ENCODE measurements around the gene DGKI. TPM values are rescaled to one million over a fixed set of nuclear protein-coding genes. Genes with fewer than 3 reads are reported as not detected.

DGKI gene
- total and polyA plus RNA-seq, 4 experiments from 2014 or later: 0.11 TPM; not detected in 3

- no peaks in the 10 kb centered on the region for H3K36me3 Mint-ChIP-seq
- no peak for DNase-seq
- Histone ChIP-seq H3K4me3 (ENCODE audit: low read length in 2 of 2) (no peak overlapping the region), H3K36me3 (ENCODE audit: insufficient read depth, low read length) (no peaks in the 10 kb centered on the region), H3K4me1 (ENCODE audit: insufficient read depth, low read length) (no peaks in the 10 kb centered on the region), H3K27me3 (ENCODE audit: insufficient read depth, low read length) (no peaks in the 10 kb centered on the region), H3K9me3 (ENCODE audit: control insufficient read depth in 1 of 2, low read length in 2 of 2) (no peaks in the 10 kb centered on the region), H3K27ac (ENCODE audit: low read depth, low read length) (no peak overlapping the region)
- ChIA-PET POLR2A (ENCODE audit: partially characterized antibody) (no interaction called here), CTCF (ENCODE audit: partially characterized antibody) (no interaction called here)
- H3K27me3 Mint-ChIP-seq: peaks cover 3 to 5% of the 10 kb centered on the region in 2 donors
- H3K4me3 Mint-ChIP-seq: no peak overlapping the region
- H3K4me1 Mint-ChIP-seq: no peaks in the 10 kb centered on the region
- no peak overlapping the region for H3K27ac Mint-ChIP-seq
- no peaks in the 10 kb centered on the region for H3K9me3 Mint-ChIP-seq
- intact Hi-C loops (cut with micrococcal nuclease): no loop called here
These were observed 245.1 kb downstream of the DGKI start for GRCh38 chr7:137601642-137602041.

GRCh38 chr7:137597856-137598255, 248.9 kb downstream of the DGKI start:
- H3K4me3 Mint-ChIP-seq: no peak overlapping the region
- H3K4me3 ChIP-seq (ENCODE audit: low read length in 2 of 2): no peak overlapping the region
- POLR2A ChIA-PET (ENCODE audit: partially characterized antibody): no interaction called here
- no peaks in the 10 kb centered on the region for H3K9me3 ChIP-seq (ENCODE audit: control insufficient read depth in 1 of 2, low read length in 2 of 2)
- no peak overlapping the region for H3K27ac ChIP-seq (ENCODE audit: low read depth, low read length)
- no peaks in the 10 kb centered on the region for H3K9me3 Mint-ChIP-seq
- DNase-seq: no peak
- CTCF ChIA-PET (ENCODE audit: partially characterized antibody): no interaction called here
- H3K4me1 ChIP-seq (ENCODE audit: insufficient read depth, low read length): no peaks in the 10 kb centered on the region
- no peaks in the 10 kb centered on the region for H3K36me3 ChIP-seq (ENCODE audit: insufficient read depth, low read length)
- intact Hi-C loops (cut with micrococcal nuclease): no loop called here
- no peak overlapping the region for H3K27ac Mint-ChIP-seq
- H3K36me3 Mint-ChIP-seq: no peaks in the 10 kb centered on the region
- H3K4me1 Mint-ChIP-seq: no peaks in the 10 kb centered on the region
- peaks cover 7 to 9% of the 10 kb centered on the region in 2 donors for H3K27me3 Mint-ChIP-seq
- H3K27me3 ChIP-seq (ENCODE audit: insufficient read depth, low read length): no peaks in the 10 kb centered on the region

DNA sequence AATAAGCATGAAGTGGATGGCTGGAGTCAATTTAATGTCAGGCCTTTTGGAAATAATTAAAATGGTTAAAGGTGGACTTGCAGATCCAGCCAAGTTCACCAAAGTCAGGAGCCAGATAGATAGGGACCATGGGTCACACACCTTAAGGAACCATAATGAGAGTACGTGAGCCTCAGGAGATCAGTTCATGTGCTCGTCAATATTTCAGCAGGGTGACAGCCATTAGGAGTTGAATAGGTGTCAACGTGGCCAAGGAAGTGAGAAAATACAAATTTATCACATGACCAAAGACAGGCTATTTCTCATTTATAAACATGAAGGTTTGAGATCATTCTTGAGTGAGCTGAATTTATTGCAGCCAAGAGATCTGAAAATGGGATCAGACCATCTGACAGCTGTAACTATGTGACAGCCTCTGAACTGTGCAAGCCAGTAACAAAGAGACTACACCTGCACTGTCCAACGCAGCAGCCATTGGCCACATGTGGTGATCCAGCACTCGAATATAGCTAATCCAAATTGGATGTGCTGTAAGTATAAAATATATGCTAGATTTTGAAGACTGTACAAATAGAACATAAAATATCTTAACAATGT, 253.6 kb downstream of the DGKI start:
- H3K4me1 Mint-ChIP-seq: no peaks in the 10 kb centered on the region
- CTCF ChIA-PET (ENCODE audit: partially characterized antibody): no interaction called here

GRCh38 chr7:137592232-137592896, 254.4 kb downstream of the DGKI start:
- H3K27me3 Mint-ChIP-seq: peaks cover 4 to 14% of the 10 kb centered on the region in 2 donors
- H3K36me3 Mint-ChIP-seq: no peaks in the 10 kb centered on the region
- intact Hi-C loops (cut with micrococcal nuclease): no loop called here
- ChIA-PET CTCF (ENCODE audit: partially characterized antibody) (interaction anchor here (2.7 kb wide), 1 partner anchor 14 kb away, joined by 8 read pairs; no protein-coding TSS in a partner anchor), POLR2A (ENCODE audit: partially characterized antibody) (no interaction called here)
- Histone ChIP-seq H3K27ac (ENCODE audit: low read depth, low read length) (no peak overlapping the region), H3K9me3 (ENCODE audit: control insufficient read depth in 1 of 2, low read length in 2 of 2) (no peaks in the 10 kb centered on the region), H3K27me3 (ENCODE audit: insufficient read depth, low read length) (no peaks in the 10 kb centered on the region), H3K36me3 (ENCODE audit: insufficient read depth, low read length) (no peaks in the 10 kb centered on the region), H3K4me1 (ENCODE audit: insufficient read depth, low read length) (no peaks in the 10 kb centered on the region), H3K4me3 (ENCODE audit: low read length in 2 of 2) (no peak overlapping the region)
- no peak overlapping the region for H3K27ac Mint-ChIP-seq
- DNase-seq: no peak
- H3K4me3 Mint-ChIP-seq: no peak overlapping the region
- H3K9me3 Mint-ChIP-seq: no peaks in the 10 kb centered on the region
- H3K4me1 Mint-ChIP-seq: no peaks in the 10 kb centered on the region

More for the DNA sequence above, 253.6 kb downstream of the DGKI start:
- intact Hi-C loops (cut with micrococcal nuclease): no loop called here
- H3K36me3 Mint-ChIP-seq: no peaks in the 10 kb centered on the region
- POLR2A ChIA-PET (ENCODE audit: partially characterized antibody): no interaction called here
- no peaks in the 10 kb centered on the region for H3K9me3 Mint-ChIP-seq
- H3K4me3 Mint-ChIP-seq: no peak overlapping the region
- Histone ChIP-seq H3K4me3 (ENCODE audit: low read length in 2 of 2) (no peak overlapping the region), H3K9me3 (ENCODE audit: control insufficient read depth in 1 of 2, low read length in 2 of 2) (no peaks in the 10 kb centered on the region), H3K36me3 (ENCODE audit: insufficient read depth, low read length) (no peaks in the 10 kb centered on the region), H3K27me3 (ENCODE audit: insufficient read depth, low read length) (no peaks in the 10 kb centered on the region), H3K27ac (ENCODE audit: low read depth, low read length) (no peak overlapping the region), H3K4me1 (ENCODE audit: insufficient read depth, low read length) (no peaks in the 10 kb centered on the region)
- no peak overlapping the region for H3K27ac Mint-ChIP-seq
- DNase-seq: no peak
- H3K27me3 Mint-ChIP-seq: peaks cover 6 to 14% of the 10 kb centered on the region in 2 donors

- intact Hi-C loops (cut with micrococcal nuclease): no loop called here
- no peak overlapping the region for H3K27ac ChIP-seq (ENCODE audit: low read depth, low read length)
- no peak for DNase-seq
- H3K36me3 ChIP-seq (ENCODE audit: insufficient read depth, low read length): no peaks in the 10 kb centered on the region
- ChIA-PET CTCF (ENCODE audit: partially characterized antibody) (interaction anchor here (2.7 kb wide), 1 partner anchor 15 kb away, joined by 8 read pairs; no protein-coding TSS in a partner anchor), POLR2A (ENCODE audit: partially characterized antibody) (no interaction called here)
- no peak overlapping the region for H3K4me3 Mint-ChIP-seq
- H3K27me3 ChIP-seq (ENCODE audit: insufficient read depth, low read length): no peaks in the 10 kb centered on the region
- H3K27ac Mint-ChIP-seq: no peak overlapping the region
- H3K9me3 ChIP-seq (ENCODE audit: control insufficient read depth in 1 of 2, low read length in 2 of 2): no peaks in the 10 kb centered on the region
- H3K9me3 Mint-ChIP-seq: no peaks in the 10 kb centered on the region
- H3K36me3 Mint-ChIP-seq: no peaks in the 10 kb centered on the region
- no peaks in the 10 kb centered on the region for H3K4me1 ChIP-seq (ENCODE audit: insufficient read depth, low read length)
- H3K4me3 ChIP-seq (ENCODE audit: low read length in 2 of 2): no peak overlapping the region
- peaks cover 4 to 14% of the 10 kb centered on the region in 2 donors for H3K27me3 Mint-ChIP-seq
- no peaks in the 10 kb centered on the region for H3K4me1 Mint-ChIP-seq
These were observed 255.3 kb downstream of the DGKI start for GRCh38 chr7:137591421-137591837.

GRCh38 chr7:137590756-137591305, 255.9 kb downstream of the DGKI start:
- no peaks in the 10 kb centered on the region for H3K36me3 ChIP-seq (ENCODE audit: insufficient read depth, low read length)
- no peak overlapping the region for H3K4me3 Mint-ChIP-seq
- no peaks in the 10 kb centered on the region for H3K27me3 ChIP-seq (ENCODE audit: insufficient read depth, low read length)
- no peak overlapping the region for H3K27ac Mint-ChIP-seq
- H3K4me1 Mint-ChIP-seq: no peaks in the 10 kb centered on the region
- intact Hi-C loops (cut with micrococcal nuclease): no loop called here
- no peak overlapping the region for H3K27ac ChIP-seq (ENCODE audit: low read depth, low read length)
- DNase-seq: no peak
- no peaks in the 10 kb centered on the region for H3K36me3 Mint-ChIP-seq
- H3K27me3 Mint-ChIP-seq: peaks cover 4 to 11% of the 10 kb centered on the region in 2 donors
- POLR2A ChIA-PET (ENCODE audit: partially characterized antibody): no interaction called here
- CTCF ChIA-PET (ENCODE audit: partially characterized antibody): interaction anchor here (2.7 kb wide), 1 partner anchor 16 kb away, joined by 8 read pairs; no protein-coding TSS in a partner anchor
- no peak overlapping the region for H3K4me3 ChIP-seq (ENCODE audit: low read length in 2 of 2)
- no peaks in the 10 kb centered on the region for H3K4me1 ChIP-seq (ENCODE audit: insufficient read depth, low read length)
- H3K9me3 ChIP-seq (ENCODE audit: control insufficient read depth in 1 of 2, low read length in 2 of 2): no peaks in the 10 kb centered on the region
- no peaks in the 10 kb centered on the region for H3K9me3 Mint-ChIP-seq

DNA sequence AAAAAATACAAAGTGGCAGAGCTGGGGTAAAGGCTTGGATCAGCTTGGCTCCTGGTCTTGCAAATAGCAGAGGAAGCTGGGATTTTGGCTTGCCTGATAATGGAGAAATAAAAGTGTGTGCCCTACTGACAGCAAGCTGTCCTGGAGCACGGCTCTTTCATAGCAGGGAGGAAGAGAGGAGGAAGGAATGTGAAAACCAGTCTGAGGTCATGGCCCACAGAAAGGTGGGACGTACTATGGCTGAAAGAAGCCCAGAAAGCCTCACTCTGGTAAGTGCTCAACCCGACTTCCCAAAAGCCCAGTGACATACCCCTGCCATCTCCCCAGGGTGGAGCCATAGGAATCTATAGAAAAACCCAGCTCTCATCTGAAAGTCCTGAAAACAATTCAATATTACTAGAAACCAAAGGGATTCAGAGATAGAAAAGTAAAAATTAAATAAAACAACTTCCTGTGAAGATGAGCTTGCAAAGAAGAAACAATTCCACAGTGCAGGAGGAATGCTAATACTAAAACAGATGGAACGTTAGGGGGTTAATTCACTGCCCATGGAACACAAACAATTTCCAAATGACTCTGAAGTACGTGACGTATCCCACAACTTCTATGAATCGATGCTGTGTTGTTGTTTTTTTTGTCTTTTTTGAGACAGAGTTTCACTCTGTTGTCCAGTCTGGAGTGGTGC, 256.6 kb downstream of the DGKI start:
- H3K4me1 ChIP-seq (ENCODE audit: insufficient read depth, low read length): no peaks in the 10 kb centered on the region
- no peaks in the 10 kb centered on the region for H3K36me3 ChIP-seq (ENCODE audit: insufficient read depth, low read length)
- no peaks in the 10 kb centered on the region for H3K9me3 ChIP-seq (ENCODE audit: control insufficient read depth in 1 of 2, low read length in 2 of 2)
- H3K27me3 ChIP-seq (ENCODE audit: insufficient read depth, low read length): no peaks in the 10 kb centered on the region
- Mint-ChIP-seq H3K36me3 (no peaks in the 10 kb centered on the region), H3K9me3 (no peaks in the 10 kb centered on the region), H3K4me1 (no peaks in the 10 kb centered on the region), H3K27me3 (peaks cover 4 to 8% of the 10 kb centered on the region in 2 donors), H3K4me3 (no peak overlapping the region), H3K27ac (no peak overlapping the region)
- CTCF ChIA-PET (ENCODE audit: partially characterized antibody): interaction anchor here (2.7 kb wide), 1 partner anchor 17 kb away, joined by 8 read pairs; no protein-coding TSS in a partner anchor
- H3K4me3 ChIP-seq (ENCODE audit: low read length in 2 of 2): no peak overlapping the region
- H3K27ac ChIP-seq (ENCODE audit: low read depth, low read length): no peak overlapping the region
- intact Hi-C loops (cut with micrococcal nuclease): no loop called here
- POLR2A ChIA-PET (ENCODE audit: partially characterized antibody): no interaction called here
- no peak for DNase-seq

Measured in CD4-positive, alpha-beta memory T cell (primary cell).